ENCODE data around the gene PGAP3.

DNA sequence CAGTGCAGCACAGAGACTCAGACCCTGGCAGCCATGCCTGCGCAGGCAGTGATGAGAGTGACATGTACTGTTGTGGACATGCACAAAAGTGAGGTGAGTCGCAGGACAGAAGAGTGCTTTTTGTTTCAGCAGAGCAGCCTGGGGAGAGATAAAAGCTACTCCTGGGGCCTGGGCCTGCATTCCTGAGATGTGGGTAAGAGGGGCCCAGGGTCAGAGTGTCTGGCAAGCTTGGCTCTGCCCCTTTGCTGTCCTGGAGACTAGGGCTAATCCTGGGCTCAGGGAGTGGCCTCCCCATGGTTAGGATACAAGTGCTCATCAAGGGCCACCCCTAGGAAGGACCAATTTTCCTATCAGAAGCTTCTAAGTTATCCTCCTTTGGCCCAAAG, 7.2 kb upstream of the PGAP3 start:
- TF ChIP-seq, protein P1, sequence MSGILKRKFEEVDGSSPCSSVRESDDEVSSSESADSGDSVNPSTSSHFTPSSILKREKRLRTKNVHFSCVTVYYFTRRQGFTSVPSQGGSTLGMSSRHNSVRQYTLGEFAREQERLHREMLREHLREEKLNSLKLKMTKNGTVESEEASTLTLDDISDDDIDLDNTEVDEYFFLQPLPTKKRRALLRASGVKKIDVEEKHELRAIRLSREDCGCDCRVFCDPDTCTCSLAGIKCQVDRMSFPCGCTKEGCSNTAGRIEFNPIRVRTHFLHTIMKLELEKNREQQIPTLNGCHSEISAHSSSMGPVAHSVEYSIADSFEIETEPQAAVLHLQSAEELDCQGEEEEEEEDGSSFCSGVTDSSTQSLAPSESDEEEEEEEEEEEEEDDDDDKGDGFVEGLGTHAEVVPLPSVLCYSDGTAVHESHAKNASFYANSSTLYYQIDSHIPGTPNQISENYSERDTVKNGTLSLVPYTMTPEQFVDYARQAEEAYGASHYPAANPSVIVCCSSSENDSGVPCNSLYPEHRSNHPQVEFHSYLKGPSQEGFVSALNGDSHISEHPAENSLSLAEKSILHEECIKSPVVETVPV (CRISPR knock-in tag; IDR thresholded peaks at IDR 0.05): no peak
- no peak for TF ChIP-seq ZNF8 (CRISPR knock-in tag; IDR thresholded peaks at IDR 0.05)
- TF ChIP-seq SNAI2 (CRISPR knock-in tag; IDR thresholded peaks at IDR 0.05): no peak
- no peak for TF ChIP-seq ZFP3 (CRISPR knock-in tag; IDR thresholded peaks at IDR 0.05)
- TF ChIP-seq ARNTL (CRISPR knock-in tag; IDR thresholded peaks at IDR 0.05; ENCODE audit: borderline replicate concordance, low read depth): no peak
- TF ChIP-seq ZFP30 (CRISPR knock-in tag; IDR thresholded peaks at IDR 0.05): no peak
- TF ChIP-seq, protein P2, sequence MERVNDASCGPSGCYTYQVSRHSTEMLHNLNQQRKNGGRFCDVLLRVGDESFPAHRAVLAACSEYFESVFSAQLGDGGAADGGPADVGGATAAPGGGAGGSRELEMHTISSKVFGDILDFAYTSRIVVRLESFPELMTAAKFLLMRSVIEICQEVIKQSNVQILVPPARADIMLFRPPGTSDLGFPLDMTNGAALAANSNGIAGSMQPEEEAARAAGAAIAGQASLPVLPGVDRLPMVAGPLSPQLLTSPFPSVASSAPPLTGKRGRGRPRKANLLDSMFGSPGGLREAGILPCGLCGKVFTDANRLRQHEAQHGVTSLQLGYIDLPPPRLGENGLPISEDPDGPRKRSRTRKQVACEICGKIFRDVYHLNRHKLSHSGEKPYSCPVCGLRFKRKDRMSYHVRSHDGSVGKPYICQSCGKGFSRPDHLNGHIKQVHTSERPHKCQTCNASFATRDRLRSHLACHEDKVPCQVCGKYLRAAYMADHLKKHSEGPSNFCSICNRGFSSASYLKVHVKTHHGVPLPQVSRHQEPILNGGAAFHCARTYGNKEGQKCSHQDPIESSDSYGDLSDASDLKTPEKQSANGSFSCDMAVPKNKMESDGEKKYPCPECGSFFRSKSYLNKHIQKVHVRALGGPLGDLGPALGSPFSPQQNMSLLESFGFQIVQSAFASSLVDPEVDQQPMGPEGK (CRISPR knock-in tag; IDR thresholded peaks at IDR 0.05; ENCODE audit: borderline replicate concordance): no peak
- TF ChIP-seq ZC3H10 (CRISPR knock-in tag; IDR thresholded peaks at IDR 0.05): no peak

Measured in SK-N-SH treated with all-trans-retinoic acid at 6 μM for 48 hours (cell line).